ENCODE results near the gene ASMTL.
A peak's percentile ranks its signal among the peaks of the same experiment; 100 is the strongest.

Gene ASMTL

DNA sequence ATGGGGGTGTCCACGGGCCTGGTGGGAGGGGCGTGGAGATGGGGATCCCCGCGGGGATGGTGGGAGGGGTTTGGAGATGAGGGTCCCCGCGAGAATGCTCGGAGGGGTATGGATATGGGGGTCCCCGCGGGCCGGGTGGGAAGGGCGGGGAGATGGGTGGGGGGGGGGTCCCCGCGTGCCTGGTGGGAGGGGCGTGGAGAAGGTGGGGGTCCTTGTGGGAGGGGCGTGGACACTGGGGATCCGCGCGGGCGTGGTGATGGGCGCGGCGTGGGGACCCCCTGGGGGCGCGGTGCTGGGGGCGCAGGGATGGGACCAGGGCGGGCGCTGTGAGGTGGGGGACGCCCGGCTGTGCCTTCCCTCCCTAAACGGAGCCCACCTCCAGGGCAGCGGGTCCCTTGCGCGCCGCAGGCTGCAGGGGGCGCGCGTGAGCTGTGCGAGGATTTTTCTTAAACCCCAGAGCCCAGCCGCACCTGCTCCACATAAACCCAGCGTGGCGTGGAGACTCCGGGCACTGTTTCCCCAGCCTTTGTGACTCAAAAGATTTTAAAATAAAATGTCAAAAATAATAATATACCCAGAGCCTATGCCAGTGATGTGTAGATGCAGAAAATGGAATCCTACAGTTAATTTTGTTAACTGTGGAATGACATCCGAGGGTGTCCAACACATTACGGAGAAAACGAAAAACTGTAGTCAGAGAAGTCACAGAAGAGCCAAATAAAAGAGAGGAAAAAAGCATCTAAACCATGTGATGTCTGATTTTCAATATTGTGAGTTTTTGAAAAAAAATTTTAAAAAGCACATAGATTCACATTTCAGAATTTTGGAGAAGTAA is 1.5 kb upstream of the ASMTL start:
- DNase-seq = peak; percentile 95

DNA sequence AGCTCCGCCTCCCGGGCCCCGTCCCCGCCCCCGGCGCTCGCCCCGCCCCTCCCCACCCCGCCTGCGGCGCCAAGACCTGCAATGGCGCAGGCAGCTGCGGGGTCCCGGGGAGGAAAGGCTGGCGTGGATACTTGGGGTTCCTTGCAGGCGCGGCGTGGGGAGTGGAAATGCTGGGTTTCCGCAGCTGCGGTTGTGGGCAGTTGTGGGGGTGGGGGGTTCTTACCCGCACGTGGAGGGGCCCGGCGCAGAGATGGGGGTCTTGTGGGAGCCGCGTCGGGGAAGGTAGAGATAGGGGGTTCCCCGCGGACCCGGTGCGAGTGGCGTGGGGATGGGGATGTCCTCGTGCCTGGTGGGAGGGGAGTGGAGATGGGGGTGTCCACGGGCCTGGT is 680 bp upstream of the ASMTL start:
- peak; percentile 75 for DNase-seq

DNA sequence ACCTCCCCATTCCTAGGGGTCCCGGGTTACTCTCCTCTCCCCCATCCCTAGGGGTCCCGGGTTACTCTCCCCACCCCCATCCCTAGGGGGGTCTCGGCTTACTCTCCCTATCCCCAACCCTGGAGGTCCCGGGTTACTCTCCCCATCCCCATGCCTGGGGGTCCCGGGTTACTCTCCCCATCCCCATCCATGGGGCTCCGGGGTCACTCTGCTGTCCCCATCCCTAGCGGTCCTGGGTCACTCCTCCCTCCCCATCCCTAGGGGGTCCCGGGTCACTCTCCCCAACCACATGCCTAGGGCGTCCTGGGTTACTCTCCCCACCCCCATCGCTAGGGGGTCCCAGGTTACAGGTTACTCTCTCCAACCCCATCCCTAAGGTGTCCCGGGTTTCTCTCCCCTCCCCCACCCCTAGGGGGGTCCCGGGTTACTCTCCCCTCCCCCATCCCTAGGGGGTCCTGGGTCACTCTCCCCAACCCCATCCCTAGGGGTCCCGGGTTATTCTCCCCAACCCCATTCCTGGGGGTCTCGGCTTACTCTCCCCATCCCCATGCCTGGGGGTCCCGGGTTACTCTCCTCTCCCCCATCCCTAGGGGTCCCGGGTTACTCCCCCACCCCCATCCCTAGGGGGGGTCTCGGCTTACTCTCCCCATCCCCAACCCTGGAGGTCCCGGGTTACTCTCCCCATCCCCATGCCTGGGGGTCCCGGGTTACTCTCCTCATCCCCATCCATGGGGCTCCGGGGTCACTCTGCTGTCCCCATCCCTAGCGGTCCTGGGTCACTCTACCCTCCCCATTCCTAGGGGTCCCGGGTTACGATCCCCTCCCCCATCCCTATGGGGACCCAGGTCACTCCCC is 821 bp downstream of the ASMTL start:
- DNase-seq = peak; percentile 32

- DNase-seq = peak; percentile 21
These were observed 1.5 kb downstream of the ASMTL start for GRCh38 chrX:1451251-1451660.

DNA sequence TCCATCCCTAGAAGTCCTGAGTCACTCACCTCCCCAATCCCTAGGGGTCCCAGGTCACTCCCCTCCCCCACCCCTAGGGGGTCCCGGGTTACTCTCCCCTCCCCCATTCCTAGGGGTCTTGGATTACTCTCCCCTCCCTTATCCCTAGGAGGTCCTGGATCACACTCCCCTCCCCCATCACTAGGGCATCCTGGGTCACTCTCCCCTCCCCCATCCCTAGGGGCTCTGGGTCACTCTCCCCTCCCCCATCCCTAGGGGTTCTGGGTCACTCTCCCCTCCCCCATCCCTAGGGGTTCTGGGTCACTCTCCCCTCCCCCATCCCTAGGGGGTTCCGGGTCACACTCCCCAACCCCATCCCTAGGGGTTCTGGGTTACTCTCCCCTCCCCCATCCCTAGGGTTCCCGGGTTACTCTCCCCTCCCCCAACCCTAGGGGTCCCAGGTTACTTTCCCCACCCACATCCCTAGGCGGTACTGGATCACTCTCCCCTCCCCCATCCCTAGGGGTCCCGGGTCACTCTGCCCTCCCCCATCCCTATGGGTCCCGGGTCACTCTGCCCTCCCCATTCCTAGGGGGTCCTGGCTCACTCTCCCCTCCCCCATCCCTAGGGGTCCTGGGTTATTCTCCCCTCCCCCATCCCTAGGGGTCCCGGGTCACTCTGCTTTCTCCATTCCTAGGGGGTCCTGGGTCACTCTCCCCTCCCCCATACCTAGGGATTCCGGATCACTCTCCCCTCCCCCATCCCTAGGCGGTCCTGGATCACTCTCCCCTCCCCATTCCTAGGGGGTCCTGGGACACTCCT is 2.1 kb downstream of the ASMTL start:
- peak; percentile 17 for DNase-seq

DNA sequence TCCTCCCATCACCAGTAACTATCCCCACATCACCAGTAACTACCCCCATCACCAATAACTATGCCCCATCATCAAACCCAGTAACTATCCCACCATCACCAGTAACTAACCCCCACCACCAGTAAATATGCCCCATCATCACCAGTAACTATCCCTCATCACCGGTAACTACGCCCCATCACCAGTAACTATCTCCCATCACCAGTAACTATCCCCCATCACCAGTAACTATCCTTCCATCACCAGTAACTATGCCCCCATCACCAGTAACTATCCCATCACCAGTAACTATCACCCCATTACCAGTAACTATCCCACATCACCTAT is 2.9 kb downstream of the ASMTL start:
- no peak for DNase-seq

DNA sequence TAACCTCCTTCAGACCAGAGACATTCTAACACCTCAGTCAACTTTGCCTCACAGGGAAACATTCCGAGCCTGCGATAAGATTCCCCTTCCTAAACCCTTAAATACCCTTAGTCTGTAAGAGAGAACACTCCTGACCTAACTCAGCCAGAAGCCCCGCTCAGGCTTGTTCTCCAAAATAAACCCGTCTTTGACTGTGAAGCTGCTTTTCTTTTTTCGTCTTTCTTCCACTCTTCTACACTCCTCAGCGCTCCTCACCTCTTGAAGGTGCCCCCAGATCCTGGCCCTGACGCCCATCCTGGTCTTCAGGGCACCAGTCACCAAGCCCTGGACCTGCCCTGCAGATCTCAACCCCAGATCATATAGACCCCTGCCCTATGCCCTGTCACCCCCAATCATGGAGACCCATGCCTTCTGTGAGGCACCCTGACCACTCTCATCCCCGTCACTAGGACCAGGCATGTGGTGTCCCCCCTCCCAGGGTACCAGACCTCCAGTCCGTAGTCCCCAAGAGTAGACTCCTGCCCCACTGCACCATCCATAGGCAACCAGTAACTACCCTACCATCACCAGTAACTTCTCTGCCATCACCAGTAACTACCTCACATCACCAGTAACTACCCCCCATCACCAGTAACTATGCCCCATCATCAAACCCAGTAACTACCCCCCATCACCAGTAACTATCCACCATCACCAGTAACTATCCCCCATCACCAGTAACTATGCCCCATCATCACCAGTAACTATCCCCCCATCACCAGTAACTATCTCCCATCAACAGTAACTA is 3.5 kb downstream of the ASMTL start:
- peak; percentile 11 for DNase-seq

DNA sequence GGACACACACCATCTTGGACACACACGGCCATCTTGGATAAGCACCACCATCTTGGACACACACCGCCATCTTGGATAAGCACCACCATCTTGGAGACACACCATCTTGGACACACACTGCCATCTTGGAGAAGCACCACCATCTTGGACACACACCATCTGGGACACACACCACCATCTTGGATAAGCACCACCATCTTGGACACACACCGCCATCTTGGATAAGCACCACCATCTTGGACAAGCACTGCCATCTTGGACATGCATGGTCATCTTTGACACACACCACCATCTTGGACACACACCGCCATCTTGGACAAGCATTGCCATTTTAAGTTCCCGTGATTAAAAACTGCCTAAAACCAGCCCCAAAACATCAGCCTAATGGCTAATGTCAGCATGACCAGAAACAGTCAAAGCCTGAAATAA is 4.1 kb downstream of the ASMTL start:
- peak; percentile 2 for DNase-seq

- peak; percentile 10 for DNase-seq
These were observed 4.6 kb downstream of the ASMTL start for GRCh38 chrX:1447969-1448572.

- peak; percentile 7 for DNase-seq
These were observed 5.4 kb downstream of the ASMTL start for GRCh38 chrX:1446984-1447968.

- DNase-seq = peak; percentile 6
These were observed 7.9 kb downstream of the ASMTL start for GRCh38 chrX:1444561-1445500.

- peak; percentile 4 for DNase-seq
These were observed 9.1 kb downstream of the ASMTL start for GRCh38 chrX:1443496-1444075.

- DNase-seq = peak; percentile 8
These were observed 9.9 kb downstream of the ASMTL start for GRCh38 chrX:1442724-1443367.

DNA sequence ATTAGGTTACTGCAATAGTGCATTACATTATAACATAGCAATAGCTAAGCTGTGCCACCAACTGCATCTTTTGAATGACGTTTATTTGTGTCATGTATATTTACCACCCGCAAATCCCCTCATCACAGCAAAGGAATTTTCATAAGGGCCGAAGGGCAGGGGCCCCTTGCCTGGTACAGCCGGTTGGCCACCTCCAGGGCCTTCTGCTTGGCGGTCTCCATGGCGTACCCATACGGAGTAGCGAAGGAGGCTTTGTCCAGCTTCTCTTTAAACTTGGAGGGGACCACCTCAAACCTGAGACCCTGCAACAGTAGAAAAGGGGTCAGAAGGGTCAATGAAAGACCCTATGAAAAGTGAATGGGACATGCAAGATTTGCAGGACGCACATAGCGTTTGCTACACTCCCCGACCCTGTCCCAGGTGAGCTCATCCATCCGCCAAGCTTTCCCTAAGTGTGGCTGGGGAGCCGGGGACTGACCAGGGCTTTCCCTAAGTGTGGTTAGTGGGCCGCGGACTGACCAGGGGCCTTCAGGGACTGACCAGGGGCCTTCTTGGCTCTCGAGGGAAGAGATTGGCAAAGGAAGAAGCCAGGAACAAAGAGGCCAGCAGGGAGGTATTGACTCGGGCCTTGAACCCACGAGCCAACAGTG is 10.6 kb downstream of the ASMTL start:
- peak; percentile 5 for DNase-seq

GRCh38 chrX:1440506-1440905 is 12.2 kb downstream of the ASMTL start:
- DNase-seq = peak; percentile 4

GRCh38 chrX:1435241-1435895 is 17.3 kb downstream of the ASMTL start:
- peak; percentile 13 for DNase-seq

GRCh38 chrX:1434871-1435240 is 17.9 kb downstream of the ASMTL start:
- no peak for DNase-seq
